Esophagus squamous epithelium (tissue), 5 donors: ENCODE measurements around the gene NMNAT3. TPM values are rescaled to one million over a fixed set of nuclear protein-coding genes. Genes with fewer than 3 reads are reported as not detected.

Experiments used
- DNase-seq: peaks from one replicate; lab custom pipeline; 2025; lab: John Stamatoyannopoulos, UW
- H3K27ac ChIP-seq, 4 donors: fragments of 200-600 bp; sonication (generic); one replicate each; pipeline ENCODE4 v1.5.1; 2016 to 2019; ENCODE audit warnings: mild to moderate bottlenecking in 1 of 4
- H3K27me3 ChIP-seq, 4 donors: fragments of 200-600 bp; sonication (generic); 1 replicate in 3 of 4; 2 replicates in 1 of 4; pipeline versions ENCODE4 v1.5.1 to v1.6.0; 2017 to 2021; ENCODE audit warnings: antibody characterized with exemption in 1 of 4
- H3K36me3 ChIP-seq, 3 donors: fragments of 200-600 bp; sonication (generic); one replicate each; pipeline ENCODE4 v1.5.1; 2016 to 2019
- H3K4me1 ChIP-seq, 3 donors: fragments of 200-600 bp; sonication (generic); one replicate each; pipeline ENCODE4 v1.5.1; 2017 to 2019
- H3K4me3 ChIP-seq, 4 donors: fragments of 200-600 bp; sonication (generic); 1 replicate in 3 of 4; 2 replicates in 1 of 4; pipeline ENCODE4 v1.5.1; 2016 to 2019; ENCODE audit warnings: mild to moderate bottlenecking in 2 of 4, moderate library complexity in 1 of 4
- H3K9me3 ChIP-seq, 3 donors: fragments of 200-600 bp; sonication (generic); one replicate each; pipeline ENCODE4 v1.5.1; 2016 to 2019
- CTCF ChIP-seq, 6 experiments: fragments of 450-650 bp in 4 of 6; fragments of 200-600 bp in 2 of 6; sonication (generic) in 2 of 6; IDR thresholded peaks; one replicate each; pipeline ENCODE4 v1.5.1; 2016 to 2019; ENCODE audit warnings: antibody characterized with exemption in 6 of 6, mild to moderate bottlenecking in 4 of 6, moderate library complexity in 4 of 6
- POLR2A ChIP-seq, 4 donors: fragments of 450-650 bp; IDR thresholded peaks; one replicate each; pipeline ENCODE4 v1.6.1; 2017; ENCODE audit warnings: antibody characterized with exemption in 4 of 4, mild to moderate bottlenecking in 4 of 4, moderate library complexity in 3 of 4
- WGBS, 2 donors: methylation state at CpG; one replicate each; pipeline ENCODE4 v1.1.5; 2018; 5-methylcytosine and 5-hydroxymethylcytosine counted together
- intact Hi-C: fragments of 100-400 bp; cut with DNase I; formaldehyde crosslinking; loops from one replicate; pipeline ENCODE4 v1.15.0; 2022
- total RNA-seq, 4 donors: library from RNA; depleted of rRNA; stranded (reverse); fragments of >200 nt; gene quantifications; one replicate each; pipeline ENCODE4 v1.1.0, GENCODE V29; 2016
- donor health status: DM: yes; HTN: yes; CAD: no.

NMNAT3 gene
- total RNA-seq, 4 donors from 2014 or later: 7.6 to 11.6 (median 9.4) TPM

- TF ChIP-seq CTCF (IDR thresholded peaks at IDR 0.05) (no peak), POLR2A (IDR thresholded peaks at IDR 0.05) (no peak)
- intact Hi-C loops: no loop called here
- Histone ChIP-seq H3K27me3 (no peaks in the 10 kb centered on the region), H3K36me3 (no peaks in the 10 kb centered on the region), H3K9me3 (no peaks in the 10 kb centered on the region), H3K4me3 (no peak overlapping the region), H3K4me1 (peaks cover under 1 to 9% (median 8%) of the 10 kb centered on the region in 3 donors), H3K27ac (no peak overlapping the region)
- no peak for DNase-seq
- WGBS, 2 donors: 70 to 76% methylated on average over 5 to 7 of the region's 7 CpGs
Observed at GRCh38 chr3:139671863-139672646, 5.7 kb downstream of the NMNAT3 start.

- TF ChIP-seq CTCF (IDR thresholded peaks at IDR 0.05): no peak
- no peak for TF ChIP-seq POLR2A (IDR thresholded peaks at IDR 0.05)
- H3K4me1 ChIP-seq: peaks cover 0 to under 1% (median 0%) of the 10 kb centered on the region in 3 donors
- no peaks in the 10 kb centered on the region for H3K27me3 ChIP-seq
- no peaks in the 10 kb centered on the region for H3K9me3 ChIP-seq
- H3K4me3 ChIP-seq: no peak overlapping the region
- no peak overlapping the region for H3K27ac ChIP-seq
- no peaks in the 10 kb centered on the region for H3K36me3 ChIP-seq
- intact Hi-C loops: no loop called here
- 77 to 84% methylated on average over 2 of the region's 2 CpGs for WGBS, 2 donors
- DNase-seq: no peak
Observed at GRCh38 chr3:139671107-139671506, 6.7 kb downstream of the NMNAT3 start.

GRCh38 chr3:139670196-139670595, 7.6 kb downstream of the NMNAT3 start:
- intact Hi-C loops: no loop called here

GRCh38 chr3:139668332-139668731, 9.4 kb downstream of the NMNAT3 start:
- TF ChIP-seq POLR2A (IDR thresholded peaks at IDR 0.05) (no peak), CTCF (IDR thresholded peaks at IDR 0.05) (no peak)
- H3K9me3 ChIP-seq: no peaks in the 10 kb centered on the region
- no peak for DNase-seq
- no peaks in the 10 kb centered on the region for H3K36me3 ChIP-seq
- no peak overlapping the region for H3K27ac ChIP-seq
- no peaks in the 10 kb centered on the region for H3K27me3 ChIP-seq
- intact Hi-C loops: no loop called here
- no peak overlapping the region for H3K4me3 ChIP-seq
- no peaks in the 10 kb centered on the region for H3K4me1 ChIP-seq

More at GRCh38 chr3:139670196-139670595, 7.6 kb downstream of the NMNAT3 start:
- TF ChIP-seq POLR2A (IDR thresholded peaks at IDR 0.05) (no peak), CTCF (IDR thresholded peaks at IDR 0.05) (no peak)
- H3K27ac ChIP-seq: no peak overlapping the region
- no peak for DNase-seq
- no peaks in the 10 kb centered on the region for H3K27me3 ChIP-seq
- no peaks in the 10 kb centered on the region for H3K36me3 ChIP-seq
- 92 to 97% methylated on average over 4 of the region's 4 CpGs for whole genome bisulfite sequencing, 2 donors
- H3K4me3 ChIP-seq: no peak overlapping the region
- no peaks in the 10 kb centered on the region for H3K4me1 ChIP-seq
- H3K9me3 ChIP-seq: no peaks in the 10 kb centered on the region

GRCh38 chr3:139664958-139665357, 12.8 kb downstream of the NMNAT3 start:
- Histone ChIP-seq H3K4me3 (no peak overlapping the region), H3K9me3 (no peaks in the 10 kb centered on the region), H3K27ac (no peak overlapping the region), H3K4me1 (no peaks in the 10 kb centered on the region), H3K36me3 (no peaks in the 10 kb centered on the region), H3K27me3 (no peaks in the 10 kb centered on the region)
- no peak for TF ChIP-seq CTCF (IDR thresholded peaks at IDR 0.05)
- no peak for TF ChIP-seq POLR2A (IDR thresholded peaks at IDR 0.05)
- DNase-seq: no peak
- WGBS, 2 donors: 82 to 100% methylated on average over 2 of the region's 2 CpGs
- intact Hi-C loops: no loop called here
